ENCODE data around the gene ERI3.

The ERI3 gene

GRCh38 chr1:44361478-44361877 lies 6.4 kb upstream of the ERI3 start:
- no peak for DNase-seq
- no peak for ATAC-seq (replicated peaks)
- peaks cover 0 to 3% of the 10 kb centered on the region in 2 donors for H3K27me3 Mint-ChIP-seq
- H3K36me3 Mint-ChIP-seq (ENCODE audit: insufficient read depth), result no peaks in the 10 kb centered on the region
- H3K9me3 Mint-ChIP-seq, result no peaks in the 10 kb centered on the region
- no peak overlapping the region for H3K4me3 Mint-ChIP-seq
- H3K4me1 Mint-ChIP-seq (ENCODE audit: low read depth in 2 of 2), result no peaks in the 10 kb centered on the region
- no peak overlapping the region for H3K27ac Mint-ChIP-seq

GRCh38 chr1:44359234-44359935 lies 4.3 kb upstream of the ERI3 start:
- H3K4me1 Mint-ChIP-seq (ENCODE audit: low read depth in 2 of 2), result peaks cover 8 to 10% of the 10 kb centered on the region in 2 donors
- H3K27ac Mint-ChIP-seq, result no peak overlapping the region
- DNase-seq (no peak), ATAC-seq (replicated peaks) (no peak)
- no peaks in the 10 kb centered on the region for H3K9me3 Mint-ChIP-seq
- peaks cover 7% of the 10 kb centered on the region for H3K36me3 Mint-ChIP-seq (ENCODE audit: insufficient read depth)
- no peaks in the 10 kb centered on the region for H3K27me3 Mint-ChIP-seq
- H3K4me3 Mint-ChIP-seq, result no peak overlapping the region

- no peaks in the 10 kb centered on the region for H3K27me3 Mint-ChIP-seq
- no peak overlapping the region for H3K4me3 Mint-ChIP-seq
- H3K36me3 Mint-ChIP-seq (ENCODE audit: insufficient read depth), result peaks cover 7% of the 10 kb centered on the region
- no peaks in the 10 kb centered on the region for H3K9me3 Mint-ChIP-seq
- DNase-seq (no peak), ATAC-seq (replicated peaks) (no peak)
- peak overlapping the region in 1 of 2 donors; percentile 49 for H3K27ac Mint-ChIP-seq
- H3K4me1 Mint-ChIP-seq (ENCODE audit: low read depth in 2 of 2), result peaks cover 10 to 20% of the 10 kb centered on the region in 2 donors
These were observed 2.7 kb upstream of the ERI3 start for GRCh38 chr1:44357710-44358109.

- H3K4me1 Mint-ChIP-seq (ENCODE audit: low read depth in 2 of 2), result peaks cover 13 to 30% of the 10 kb centered on the region in 2 donors
- peaks cover 16% of the 10 kb centered on the region for H3K36me3 Mint-ChIP-seq (ENCODE audit: insufficient read depth)
- DNase-seq (no peak), ATAC-seq (replicated peaks) (no peak)
- H3K4me3 Mint-ChIP-seq, result peak overlapping the region; percentile 84 to 97
- no peaks in the 10 kb centered on the region for H3K9me3 Mint-ChIP-seq
- H3K27me3 Mint-ChIP-seq, result no peaks in the 10 kb centered on the region
- H3K27ac Mint-ChIP-seq, result peak overlapping the region; percentile 90 to 95
These were observed 687 bp upstream of the ERI3 start for GRCh38 chr1:44355582-44356305.

- H3K4me3 Mint-ChIP-seq, result peak overlapping the region; percentile 84 to 97
- no peaks in the 10 kb centered on the region for H3K27me3 Mint-ChIP-seq
- peaks cover 13 to 30% of the 10 kb centered on the region in 2 donors for H3K4me1 Mint-ChIP-seq (ENCODE audit: low read depth in 2 of 2)
- DNase-seq (no peak), ATAC-seq (replicated peaks) (no peak)
- peak overlapping the region; percentile 90 to 95 for H3K27ac Mint-ChIP-seq
- no peaks in the 10 kb centered on the region for H3K9me3 Mint-ChIP-seq
- peaks cover 16% of the 10 kb centered on the region for H3K36me3 Mint-ChIP-seq (ENCODE audit: insufficient read depth)
These were observed 703 bp downstream of the ERI3 start for GRCh38 chr1:44354268-44354839.

- peak overlapping the region; percentile 84 to 97 for H3K4me3 Mint-ChIP-seq
- H3K27ac Mint-ChIP-seq, result no peak overlapping the region
- DNase-seq (no peak), ATAC-seq (replicated peaks) (no peak)
- peaks cover 13 to 30% of the 10 kb centered on the region in 2 donors for H3K4me1 Mint-ChIP-seq (ENCODE audit: low read depth in 2 of 2)
- H3K36me3 Mint-ChIP-seq (ENCODE audit: insufficient read depth), result peaks cover 19% of the 10 kb centered on the region
- no peaks in the 10 kb centered on the region for H3K9me3 Mint-ChIP-seq
- H3K27me3 Mint-ChIP-seq, result no peaks in the 10 kb centered on the region
These were observed 1.5 kb downstream of the ERI3 start for GRCh38 chr1:44353604-44354003.

GRCh38 chr1:44351289-44351688 lies 3.8 kb downstream of the ERI3 start:
- ATAC-seq (replicated peaks) (no peak), DNase-seq (no peak)
- Mint-ChIP-seq H3K27me3 (no peaks in the 10 kb centered on the region), H3K9me3 (no peaks in the 10 kb centered on the region), H3K36me3 (ENCODE audit: insufficient read depth) (peaks cover 19% of the 10 kb centered on the region), H3K27ac (peak overlapping the region in 1 of 2 donors; percentile 38), H3K4me1 (ENCODE audit: low read depth in 2 of 2) (peaks cover 13 to 35% of the 10 kb centered on the region in 2 donors), H3K4me3 (no peak overlapping the region)

GRCh38 chr1:44348061-44348485 lies 7.0 kb downstream of the ERI3 start:
- DNase-seq (no peak), ATAC-seq (replicated peaks) (no peak)
- H3K27ac Mint-ChIP-seq, result no peak overlapping the region
- H3K36me3 Mint-ChIP-seq (ENCODE audit: insufficient read depth), result peaks cover 12% of the 10 kb centered on the region
- peaks cover 13 to 37% of the 10 kb centered on the region in 2 donors for H3K4me1 Mint-ChIP-seq (ENCODE audit: low read depth in 2 of 2)
- H3K9me3 Mint-ChIP-seq, result no peaks in the 10 kb centered on the region
- H3K27me3 Mint-ChIP-seq, result no peaks in the 10 kb centered on the region
- H3K4me3 Mint-ChIP-seq, result no peak overlapping the region

- H3K27me3 Mint-ChIP-seq, result no peaks in the 10 kb centered on the region
- H3K9me3 Mint-ChIP-seq, result no peaks in the 10 kb centered on the region
- H3K4me3 Mint-ChIP-seq, result no peak overlapping the region
- peaks cover 11 to 31% of the 10 kb centered on the region in 2 donors for H3K4me1 Mint-ChIP-seq (ENCODE audit: low read depth in 2 of 2)
- DNase-seq (no peak), ATAC-seq (replicated peaks) (no peak)
- H3K36me3 Mint-ChIP-seq (ENCODE audit: insufficient read depth), result peaks cover 8% of the 10 kb centered on the region
- no peak overlapping the region for H3K27ac Mint-ChIP-seq
These were observed 7.8 kb downstream of the ERI3 start for GRCh38 chr1:44347280-44347679.

GRCh38 chr1:44346878-44347277 lies 8.2 kb downstream of the ERI3 start:
- no peak overlapping the region for H3K27ac Mint-ChIP-seq
- H3K27me3 Mint-ChIP-seq, result no peaks in the 10 kb centered on the region
- H3K36me3 Mint-ChIP-seq (ENCODE audit: insufficient read depth), result peaks cover 7% of the 10 kb centered on the region
- H3K9me3 Mint-ChIP-seq, result no peaks in the 10 kb centered on the region
- H3K4me1 Mint-ChIP-seq (ENCODE audit: low read depth in 2 of 2), result peaks cover 12 to 27% of the 10 kb centered on the region in 2 donors
- H3K4me3 Mint-ChIP-seq, result no peak overlapping the region
- DNase-seq, result no peak
- ATAC-seq (replicated peaks), result no peak

- H3K36me3 Mint-ChIP-seq (ENCODE audit: insufficient read depth), result peaks cover 7% of the 10 kb centered on the region
- H3K27ac Mint-ChIP-seq, result peak overlapping the region in 1 of 2 donors; percentile 41
- no peaks in the 10 kb centered on the region for H3K9me3 Mint-ChIP-seq
- H3K4me3 Mint-ChIP-seq, result no peak overlapping the region
- H3K27me3 Mint-ChIP-seq, result no peaks in the 10 kb centered on the region
- ATAC-seq (replicated peaks) (no peak), DNase-seq (no peak)
- H3K4me1 Mint-ChIP-seq (ENCODE audit: low read depth in 2 of 2), result peaks cover 15 to 25% of the 10 kb centered on the region in 2 donors
These were observed 8.9 kb downstream of the ERI3 start for GRCh38 chr1:44346184-44346583.

- DNase-seq, result no peak
- H3K27me3 Mint-ChIP-seq, result no peaks in the 10 kb centered on the region
- no peak for ATAC-seq (replicated peaks)
- peaks cover 3% of the 10 kb centered on the region for H3K36me3 Mint-ChIP-seq (ENCODE audit: insufficient read depth)
- no peak overlapping the region for H3K4me3 Mint-ChIP-seq
- H3K4me1 Mint-ChIP-seq (ENCODE audit: low read depth in 2 of 2), result peaks cover 15 to 25% of the 10 kb centered on the region in 2 donors
- H3K9me3 Mint-ChIP-seq, result no peaks in the 10 kb centered on the region
- H3K27ac Mint-ChIP-seq, result peak overlapping the region; percentile 41 to 75
These were observed 9.8 kb downstream of the ERI3 start for GRCh38 chr1:44345187-44345775.

GRCh38 chr1:44339731-44340130 lies 15.3 kb downstream of the ERI3 start:
- H3K4me3 Mint-ChIP-seq, result no peak overlapping the region
- H3K27ac Mint-ChIP-seq, result no peak overlapping the region
- H3K36me3 Mint-ChIP-seq (ENCODE audit: insufficient read depth), result peaks cover 23% of the 10 kb centered on the region
- ATAC-seq (replicated peaks) (no peak), DNase-seq (no peak)
- no peaks in the 10 kb centered on the region for H3K9me3 Mint-ChIP-seq
- no peaks in the 10 kb centered on the region for H3K27me3 Mint-ChIP-seq
- H3K4me1 Mint-ChIP-seq (ENCODE audit: low read depth in 2 of 2), result peaks cover 14 to 15% of the 10 kb centered on the region in 2 donors
